Measurements from ENCODE around the gene GPR35.
"Not testable (repeated sequence)": the region's sequence is repeated elsewhere in the genome, so short reads cannot be mapped to it uniquely, and the experiment has no call there.

Gene GPR35

DNA sequence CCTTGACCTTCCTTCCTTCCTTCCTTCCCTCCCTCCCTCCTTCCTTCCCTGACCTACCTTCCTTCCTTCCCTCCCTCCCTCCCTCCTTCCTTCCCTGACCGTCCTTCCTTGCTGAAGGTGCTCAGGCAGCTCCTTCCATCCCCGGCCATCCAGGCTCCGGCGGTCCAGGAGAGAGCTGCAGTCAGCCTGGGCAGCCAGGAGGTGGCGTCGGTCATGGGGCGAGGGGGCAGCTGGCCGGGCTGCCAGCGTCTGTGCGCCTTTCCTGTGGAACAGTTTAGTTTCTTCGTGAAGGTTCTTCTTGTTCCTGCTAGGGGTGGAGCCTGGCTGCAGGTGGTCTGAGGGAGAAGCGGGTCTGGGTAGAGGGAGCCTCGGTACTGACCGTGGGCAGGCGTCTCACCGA, 15.7 kb downstream of the GPR35 start:
- no peak for DNase-seq

DNA sequence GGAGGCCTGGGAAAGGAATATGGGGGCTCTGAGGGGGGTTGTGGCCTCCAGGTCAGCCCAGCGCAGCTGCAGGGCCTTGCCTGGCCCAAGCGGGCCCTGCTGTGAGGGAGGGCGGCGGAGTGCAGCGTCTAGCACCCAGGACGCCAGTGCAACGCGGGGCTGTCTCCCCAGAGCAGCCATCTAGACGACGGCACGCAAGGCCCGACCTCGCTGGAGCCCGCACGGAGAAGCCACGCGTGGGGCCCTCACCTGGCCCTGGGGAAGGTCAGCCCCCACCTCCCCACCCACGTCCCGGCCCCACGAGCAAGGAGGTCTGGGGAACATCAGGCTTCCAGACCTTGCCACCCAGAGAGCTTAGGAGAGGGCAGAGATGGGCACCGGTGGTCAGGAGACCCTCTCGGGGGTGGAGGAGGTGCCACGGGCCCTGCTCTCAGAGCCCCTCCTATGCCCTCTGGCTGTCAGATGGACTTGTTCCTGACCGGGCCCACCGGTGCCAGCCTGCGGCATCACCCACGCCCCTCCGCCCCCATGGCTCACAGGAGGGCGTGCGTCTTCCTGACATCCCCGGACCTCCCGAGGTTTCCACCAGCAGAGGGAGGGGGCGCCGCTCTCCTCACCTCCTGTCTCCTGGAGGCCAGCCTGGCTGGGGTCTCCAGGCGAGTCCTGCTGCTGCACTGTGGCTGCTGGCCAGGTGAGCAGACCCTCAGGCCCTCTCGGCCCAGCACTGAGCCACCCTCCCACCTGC, 17.0 kb downstream of the GPR35 start:
- DNase-seq, result no peak

DNA sequence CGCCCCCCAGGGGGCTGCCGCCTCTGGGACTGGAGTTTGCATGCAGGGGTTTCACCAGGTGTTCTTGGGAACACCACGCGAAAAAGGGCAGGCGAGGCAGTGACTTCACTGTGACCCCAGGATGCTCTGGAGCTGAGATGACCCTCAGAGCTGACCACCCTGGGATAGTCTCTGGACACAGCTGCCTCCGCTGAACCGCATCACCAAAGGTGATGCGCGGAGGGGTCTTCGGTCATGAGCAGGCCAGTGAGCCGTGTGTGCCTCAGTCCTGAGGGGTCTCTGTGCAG, 17.5 kb downstream of the GPR35 start:
- no peak for DNase-seq

DNA sequence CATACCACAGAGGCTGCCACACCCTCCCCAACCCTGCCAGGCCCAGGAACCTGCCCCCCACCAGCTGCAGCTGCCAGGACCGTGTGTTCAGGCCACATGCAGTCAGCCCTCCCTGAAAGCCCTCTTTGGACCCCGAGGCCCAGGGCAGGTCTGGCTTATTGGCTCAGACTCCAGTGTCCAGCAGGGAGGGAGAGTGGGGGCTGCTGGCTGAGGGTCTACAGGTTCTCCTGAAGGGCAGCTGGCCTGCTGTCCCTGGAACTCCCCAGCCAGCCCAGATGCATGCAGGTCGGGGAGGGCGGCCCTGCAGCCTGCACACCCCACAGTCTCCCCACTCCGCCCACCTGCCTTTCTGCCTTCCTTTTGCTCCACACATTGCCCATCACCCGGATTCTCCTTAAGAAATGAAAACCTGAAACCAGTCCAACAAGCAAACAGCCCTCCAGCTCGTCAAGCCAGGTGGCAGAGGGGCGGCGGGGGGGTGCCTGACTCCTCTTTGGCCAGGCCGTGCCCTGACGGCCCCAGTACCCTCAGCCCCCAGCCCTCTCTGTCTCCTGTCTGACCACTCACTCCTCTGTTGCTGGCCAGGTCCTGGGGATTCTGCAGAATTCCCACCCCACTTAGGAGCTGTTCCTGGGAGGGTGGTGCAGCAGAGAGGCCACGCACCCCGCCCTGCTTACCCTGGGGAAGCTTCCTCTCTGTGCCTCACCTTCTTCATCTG, 18.0 kb downstream of the GPR35 start:
- no peak for DNase-seq

DNA sequence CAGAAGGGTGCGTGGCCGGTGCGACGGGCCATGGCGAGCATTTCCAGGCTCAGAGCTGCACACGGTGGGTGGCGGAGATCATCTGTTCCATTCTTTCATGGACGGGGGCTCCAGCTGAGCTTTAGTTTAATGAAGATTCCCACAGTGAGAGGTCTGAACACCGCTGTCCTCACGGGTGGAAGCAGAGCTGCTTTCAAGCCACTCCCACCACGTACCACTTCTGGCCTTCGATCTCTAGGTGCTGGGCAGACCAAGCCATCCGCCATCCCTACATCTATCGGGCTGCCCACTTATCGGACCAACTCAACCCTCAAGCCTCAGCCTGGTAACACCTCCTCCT, 18.5 kb downstream of the GPR35 start:
- DNase-seq, result no peak

DNA sequence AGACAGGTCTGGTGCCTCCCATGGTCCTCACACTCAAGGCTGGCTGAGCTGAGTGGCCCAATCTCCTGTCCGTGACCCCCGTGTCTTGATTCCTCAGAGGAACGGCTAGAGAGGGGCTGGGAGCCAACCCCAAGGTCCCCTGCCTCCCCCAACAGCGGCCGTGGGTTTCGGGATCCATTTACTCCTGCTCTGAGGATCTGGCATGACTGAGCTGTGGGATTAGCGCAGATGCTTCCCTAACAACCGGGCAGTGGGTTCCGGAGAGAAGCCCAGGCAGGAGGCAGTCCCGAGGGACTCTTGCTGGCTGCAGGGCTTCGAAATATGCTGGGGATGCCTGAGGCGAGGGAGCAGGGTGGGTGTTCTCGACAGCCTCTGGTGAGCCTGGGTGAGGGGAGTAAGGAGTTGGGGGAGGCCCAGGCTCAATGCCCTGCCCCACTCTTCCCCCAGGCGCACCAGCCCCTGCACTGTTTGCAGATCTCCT, 18.9 kb downstream of the GPR35 start:
- DNase-seq, result no peak

DNA sequence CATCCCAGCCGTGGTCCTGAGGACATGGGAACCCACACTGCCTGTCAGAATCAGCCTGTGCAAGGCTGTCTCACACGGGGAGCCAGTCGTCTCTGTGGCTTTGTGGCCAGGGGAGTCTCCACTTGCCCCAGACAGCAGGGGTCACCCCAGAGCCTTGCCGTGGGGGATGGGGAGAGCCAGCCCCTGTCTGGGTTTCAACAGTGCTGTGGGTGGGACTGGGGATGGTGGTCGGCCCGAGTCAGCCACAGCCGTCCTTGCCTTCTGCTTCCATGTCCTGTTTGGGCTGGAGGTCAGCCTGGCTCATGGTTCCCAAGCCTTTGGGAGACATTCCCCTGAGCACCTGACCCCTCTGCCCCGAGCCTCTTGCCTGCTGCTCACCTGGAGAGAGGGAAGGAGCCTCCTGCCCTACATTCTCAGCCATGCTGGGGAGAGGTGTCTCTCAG, 19.6 kb downstream of the GPR35 start:
- no peak for DNase-seq

DNA sequence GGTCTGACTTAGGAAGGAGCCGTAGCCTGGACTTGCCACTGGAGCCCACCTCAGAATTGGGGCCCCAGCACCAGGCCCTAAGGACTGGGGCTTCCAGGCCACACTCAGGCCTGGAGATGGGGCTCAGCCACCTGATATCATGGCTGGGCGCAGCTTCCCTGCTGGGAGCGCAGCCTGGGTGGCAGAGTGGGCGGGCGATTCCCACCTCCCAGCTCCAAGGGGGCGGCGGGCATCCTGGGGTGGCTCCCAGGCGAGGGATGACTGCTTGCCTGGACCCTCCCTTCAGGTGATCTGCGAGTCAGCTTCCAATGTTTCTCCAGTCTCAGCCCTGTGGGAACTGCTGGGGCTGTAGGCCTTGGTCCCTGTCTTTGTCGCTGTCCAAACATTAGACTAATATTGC, 20.1 kb downstream of the GPR35 start:
- DNase-seq, result no peak

DNA sequence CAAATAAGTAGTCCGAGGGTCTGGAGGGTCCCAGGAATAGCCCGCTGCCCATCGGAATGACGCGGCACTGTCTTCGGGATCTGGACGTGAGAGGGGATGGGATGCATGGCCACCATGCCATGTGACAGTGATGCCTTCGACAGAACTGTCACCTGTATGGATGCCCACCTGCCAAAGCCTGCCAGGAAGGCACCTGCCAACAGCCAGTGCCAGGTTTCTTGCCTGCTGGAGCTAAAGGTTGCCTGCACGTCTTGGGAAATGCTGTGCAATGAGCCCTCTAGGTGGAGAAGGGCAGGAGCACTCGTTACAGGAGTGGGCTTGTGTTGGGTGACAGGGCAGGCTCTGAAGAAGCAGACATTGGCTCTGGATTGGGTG, 20.5 kb downstream of the GPR35 start:
- no peak for DNase-seq

DNA sequence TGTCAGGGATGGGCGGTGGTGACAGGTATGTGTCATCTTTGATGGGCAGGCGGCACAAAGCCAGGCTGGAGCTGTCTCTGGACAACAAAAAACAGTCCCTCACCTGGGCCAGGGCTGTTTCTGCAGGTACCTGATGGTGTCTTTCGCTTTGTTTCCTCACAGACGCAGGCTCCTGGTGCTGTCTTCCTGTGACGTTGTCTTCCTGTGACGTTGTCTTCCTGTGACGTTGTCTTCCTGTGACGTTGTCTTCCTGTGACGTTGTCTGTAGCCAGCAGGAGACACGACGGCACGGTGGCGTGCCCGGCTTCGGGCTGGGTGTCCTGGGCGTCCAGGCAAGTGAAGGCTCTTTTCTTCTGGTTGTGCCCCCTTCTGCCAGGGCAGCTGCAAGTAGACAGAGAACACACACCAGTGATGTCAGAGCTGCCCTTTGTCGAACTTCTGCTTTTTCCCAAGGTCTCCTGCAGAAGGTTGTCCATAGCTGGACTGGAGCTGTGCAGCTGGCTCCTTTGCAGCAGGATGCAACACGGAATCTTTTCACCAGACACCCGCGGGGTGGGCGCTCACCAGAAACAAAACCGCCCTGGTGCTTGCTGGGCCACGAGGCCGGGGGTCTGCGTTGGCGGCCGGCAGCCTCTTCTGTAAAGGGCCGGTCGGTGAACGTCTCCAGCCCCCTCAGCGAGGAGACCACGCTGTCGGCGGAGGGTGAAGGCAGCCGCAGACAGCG, 21.1 kb downstream of the GPR35 start:
- no peak for DNase-seq

DNA sequence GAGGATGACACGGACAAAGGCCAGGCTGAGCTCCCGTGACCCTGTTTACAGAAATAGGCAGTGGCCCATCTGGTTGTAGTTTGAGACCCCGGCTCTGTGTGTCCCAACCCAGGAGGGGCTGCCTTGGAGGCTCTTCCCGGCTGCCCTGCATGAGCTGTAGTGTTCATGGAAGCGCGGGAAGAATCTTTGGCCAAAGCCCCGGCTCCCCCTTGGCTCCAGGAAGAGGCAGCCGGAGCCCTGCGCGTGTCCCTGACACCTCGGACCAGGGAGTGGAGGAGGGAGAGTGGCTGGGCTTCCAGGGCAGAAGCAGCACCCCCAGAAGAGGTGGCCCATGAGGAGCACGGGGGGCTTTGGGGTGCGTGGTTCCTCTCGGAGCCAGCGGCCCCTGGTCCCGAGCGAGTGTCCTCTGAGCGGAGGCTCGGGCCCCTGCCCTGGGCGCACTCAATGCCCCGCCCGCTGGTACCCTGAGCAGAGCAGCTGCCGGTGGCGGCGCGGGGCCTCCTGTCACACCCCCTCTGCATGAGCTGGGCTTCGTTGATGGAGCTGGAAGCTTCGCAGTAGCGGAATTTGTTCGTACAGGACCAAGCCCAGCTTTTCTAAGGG, 21.7 kb downstream of the GPR35 start:
- no peak for DNase-seq

DNA sequence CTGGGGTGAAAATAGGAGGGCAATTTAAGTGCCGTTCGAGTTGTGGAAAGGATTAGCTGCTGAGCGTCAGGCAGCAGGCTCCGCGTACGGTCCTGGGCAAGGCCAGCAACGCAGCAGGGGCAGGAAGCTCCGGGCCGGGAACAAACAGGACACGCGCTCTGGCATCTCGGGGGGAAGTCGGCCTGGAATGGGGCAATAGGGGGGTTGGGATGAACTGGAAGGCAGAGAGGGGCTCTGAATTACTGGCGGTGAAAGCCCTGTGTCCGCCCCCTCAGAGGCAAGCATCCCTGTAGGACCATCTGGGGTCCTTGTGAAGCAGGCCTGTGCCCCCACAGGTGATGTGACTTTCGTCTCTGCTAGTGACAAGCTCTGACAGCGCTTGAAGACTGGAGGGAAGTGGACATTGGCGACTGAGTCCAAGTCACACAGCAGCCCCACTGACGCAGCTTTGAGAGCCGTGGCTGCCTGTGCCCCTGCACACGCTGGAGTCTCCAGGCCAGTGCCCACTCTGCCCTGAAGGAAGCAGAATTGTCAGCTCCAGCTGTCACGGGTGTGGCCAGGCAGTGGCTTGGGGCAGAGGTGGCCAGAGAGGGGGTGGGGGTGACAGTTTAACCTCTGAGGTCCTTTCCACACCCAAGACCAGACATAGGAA, 22.3 kb downstream of the GPR35 start:
- DNase-seq, result no peak

DNA sequence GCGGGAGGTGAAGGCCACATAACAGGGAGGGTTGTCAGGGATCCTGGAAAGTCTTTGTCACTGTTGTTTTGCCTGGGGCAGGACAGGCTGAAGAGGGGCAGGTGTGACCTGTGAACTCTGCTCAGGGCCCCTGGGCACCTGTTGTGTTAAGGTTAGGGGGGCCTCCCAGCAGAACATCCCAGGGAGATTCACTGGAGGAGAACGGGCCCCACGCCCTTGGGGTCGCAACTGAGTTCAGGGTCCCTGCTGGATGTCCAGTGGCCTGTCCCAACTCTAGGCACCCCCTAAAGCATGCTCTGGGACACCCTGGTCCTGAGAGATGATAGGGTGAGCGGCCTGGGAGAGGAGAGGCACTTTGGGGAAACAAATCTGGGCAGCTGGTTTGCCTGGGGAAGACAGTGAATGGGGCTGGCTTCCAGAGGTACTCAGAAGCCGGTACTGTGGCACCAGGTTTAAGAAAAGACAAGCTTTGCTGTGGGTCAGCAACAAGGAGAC, 22.9 kb downstream of the GPR35 start:
- DNase-seq, result no peak

DNA sequence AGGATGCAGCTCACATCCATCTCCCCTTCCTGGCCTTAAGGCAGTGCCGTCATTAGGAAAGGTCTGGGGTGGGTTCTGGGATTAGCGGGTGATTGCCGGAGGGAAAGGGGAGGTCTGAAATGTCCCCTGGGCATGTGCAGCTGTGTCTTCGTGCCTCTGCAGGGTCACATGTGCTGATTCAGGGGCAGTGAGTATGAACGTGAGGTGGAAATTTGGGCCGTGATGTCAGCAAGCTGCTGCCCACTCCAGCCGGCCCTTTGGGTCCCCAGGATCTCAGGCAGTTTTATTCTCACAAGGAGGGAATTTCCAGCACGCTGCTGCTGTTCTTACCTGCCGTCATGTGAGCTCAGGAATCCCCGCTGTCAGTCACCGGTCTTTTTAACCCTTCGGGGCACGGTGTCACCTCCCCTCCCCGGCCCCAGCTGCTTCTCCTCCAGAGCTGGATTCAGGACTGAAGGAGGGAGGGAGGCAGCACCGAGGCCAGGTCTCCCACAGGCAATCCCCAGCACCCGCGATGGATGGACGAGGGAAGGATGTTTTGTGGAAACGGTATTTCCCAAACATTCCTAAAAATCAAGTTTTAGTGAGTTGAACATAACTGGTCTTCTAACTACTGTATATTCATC, 23.5 kb downstream of the GPR35 start:
- DNase-seq, result no peak

DNA sequence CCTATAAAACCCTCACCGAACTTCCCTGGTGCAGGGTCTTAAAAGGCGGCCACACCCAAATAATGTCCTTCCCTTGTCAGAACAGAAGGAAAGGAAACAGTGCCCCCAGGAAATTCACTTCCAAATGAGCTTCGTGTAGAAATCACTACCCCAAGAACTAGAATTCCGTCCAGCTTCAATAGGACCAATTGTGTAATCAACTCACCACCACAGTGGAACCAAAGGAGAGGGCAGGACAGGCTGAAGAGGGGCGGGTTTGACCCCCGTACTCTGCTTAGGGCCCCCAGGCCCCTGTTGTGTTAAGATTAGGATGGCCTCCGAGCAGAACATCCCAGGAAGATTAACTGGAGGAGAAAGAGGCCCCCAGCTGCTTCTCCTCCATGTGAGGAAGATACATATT, 24.1 kb downstream of the GPR35 start:
- DNase-seq, result no peak

DNA sequence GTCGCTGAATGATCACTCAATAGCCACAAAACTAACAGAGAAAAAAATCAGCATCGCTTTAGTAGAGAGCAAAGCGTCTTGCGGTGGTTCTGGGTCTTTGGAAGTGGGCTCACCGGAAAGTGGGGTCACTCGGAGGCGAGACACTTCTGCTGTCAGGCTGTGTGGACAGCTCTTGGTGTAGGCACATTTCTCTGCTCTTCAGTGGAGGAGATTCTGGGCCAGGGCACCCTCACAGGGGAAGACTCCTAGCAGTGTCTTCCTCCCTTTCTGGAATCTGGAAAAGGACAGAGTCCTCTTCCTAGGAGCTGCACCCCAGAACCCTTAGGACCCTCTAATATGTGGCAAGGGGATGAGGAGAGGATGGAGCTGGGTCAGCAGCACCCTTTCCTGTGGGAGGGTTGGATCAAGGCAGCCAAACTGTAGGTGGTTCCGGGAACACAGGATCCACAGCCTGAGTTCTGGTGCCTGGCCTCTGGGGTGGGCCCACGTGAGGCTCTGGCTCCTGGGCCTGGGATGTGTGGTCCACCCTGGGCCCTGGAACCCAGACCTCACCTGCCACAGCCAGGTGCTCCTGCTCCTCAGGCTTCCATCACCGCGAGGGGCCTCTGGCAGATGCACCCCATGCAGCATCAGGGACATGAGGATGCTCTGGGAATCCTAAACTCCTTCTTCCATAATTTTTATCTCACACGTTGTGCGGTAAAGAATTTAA, 25.1 kb downstream of the GPR35 start:
- no peak for DNase-seq

DNA sequence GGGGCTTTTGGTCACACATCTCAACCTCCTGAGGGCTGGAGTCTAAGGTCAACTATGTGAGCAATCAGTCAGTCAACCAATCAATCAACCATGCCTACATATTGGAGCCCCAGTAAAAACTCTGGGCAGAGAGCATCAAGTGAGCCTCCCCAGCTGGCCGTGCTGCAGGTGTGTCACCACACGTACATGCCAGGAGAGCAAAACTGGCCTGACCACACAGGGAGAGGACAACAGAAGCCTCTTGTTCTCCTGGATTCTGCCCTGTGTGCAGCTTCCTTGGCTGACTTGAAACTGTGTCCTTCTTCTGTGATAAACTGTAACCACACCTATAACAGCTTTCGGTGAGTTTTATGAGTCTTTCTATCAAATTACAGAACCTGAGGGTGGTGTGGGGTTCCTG, 25.9 kb downstream of the GPR35 start:
- no peak for DNase-seq

DNA sequence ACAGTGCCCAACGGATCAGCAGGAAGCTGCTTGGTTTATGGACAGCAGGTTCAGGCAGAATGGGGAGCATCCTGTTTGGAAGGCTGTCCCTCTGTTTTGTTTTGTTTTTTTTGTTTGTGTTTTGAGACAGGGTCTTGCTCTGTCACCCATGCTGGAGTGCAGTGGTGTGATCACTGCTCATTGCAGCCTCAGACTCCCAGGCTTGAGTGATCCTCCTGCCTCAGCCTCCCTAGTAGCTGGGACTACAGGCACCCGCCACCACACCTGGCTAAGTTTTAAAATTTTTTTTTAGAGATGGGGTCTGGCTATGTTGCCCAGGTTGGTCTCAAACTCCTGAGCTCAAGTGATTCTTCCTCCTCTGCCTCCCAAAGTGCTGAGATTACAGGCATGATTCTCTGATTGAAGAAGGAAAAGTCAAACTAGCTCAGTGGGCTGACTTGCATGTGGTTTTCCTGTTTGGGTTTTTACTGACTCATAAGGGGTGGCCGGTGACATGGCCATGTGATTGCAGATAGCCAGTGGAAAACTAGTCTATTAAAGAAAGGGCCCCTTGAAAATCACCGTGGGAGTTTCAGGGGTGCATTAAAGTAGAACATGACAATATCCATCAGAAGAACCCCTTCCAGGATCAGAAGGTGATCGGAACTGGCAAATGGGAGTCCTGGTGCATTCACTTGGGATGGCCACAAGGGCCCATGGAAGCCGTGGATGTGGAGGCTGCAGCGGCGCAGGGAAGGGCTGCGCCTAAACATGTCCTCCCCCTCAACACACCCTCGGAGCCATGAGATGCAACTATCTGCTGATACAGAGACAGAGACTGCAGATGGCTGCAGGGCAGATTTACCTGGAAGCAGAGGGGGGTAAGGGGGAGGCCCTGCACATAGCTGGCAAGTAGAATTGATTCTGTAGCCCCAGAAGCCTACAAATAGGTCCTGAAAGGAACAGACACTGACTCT, 30.9 kb downstream of the GPR35 start:
- DNase-seq, result no peak

DNA sequence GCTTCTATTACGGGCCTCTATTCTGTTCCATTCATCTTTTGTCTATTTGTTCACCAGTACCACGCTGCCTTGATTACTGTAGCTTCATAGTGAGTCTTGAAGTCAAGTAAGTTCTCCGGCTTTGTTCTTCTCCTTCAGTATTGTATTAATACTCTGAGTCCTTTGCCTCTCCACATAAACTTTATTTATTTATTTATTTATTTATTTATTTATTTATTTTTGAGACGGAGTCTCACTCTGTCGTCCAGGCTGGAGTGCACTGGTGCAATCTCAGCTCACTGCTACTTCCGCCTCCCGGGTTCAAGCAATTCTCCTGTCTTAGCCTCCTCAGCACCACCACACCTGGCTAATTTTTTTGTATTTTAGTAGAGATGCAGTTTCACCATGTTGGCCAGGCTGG, 34.6 kb downstream of the GPR35 start:
- DNase-seq, result not testable (repeated sequence)

DNA sequence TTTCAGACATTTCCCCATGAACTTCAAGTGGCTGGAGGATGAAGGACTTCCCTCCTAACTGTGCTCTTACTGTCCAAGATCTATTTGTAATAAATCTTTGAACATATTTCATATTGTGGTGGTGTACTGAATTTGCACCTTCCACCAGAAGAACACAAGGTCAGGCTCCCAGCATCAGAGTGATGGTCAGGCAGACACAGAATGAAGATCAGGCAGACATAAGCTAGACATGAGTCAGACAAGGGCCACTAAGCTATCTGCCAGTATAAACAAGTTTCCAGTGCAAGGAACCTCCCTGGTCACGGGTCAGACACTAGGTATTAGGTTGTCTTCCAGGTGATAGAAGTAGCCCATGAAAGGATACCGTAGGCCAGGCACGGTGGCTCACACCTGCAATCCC, 37.4 kb downstream of the GPR35 start:
- no peak for DNase-seq

Measured in NCI-H2171 treated with DMSO at 0.1 percent for 48 hours (cell line).